Small intestine (tissue), 7 donors: ENCODE measurements around the gene STXBP5. TPM values are rescaled to one million over a fixed set of nuclear protein-coding genes. Genes with fewer than 3 reads are reported as not detected.

Experiments used
- DNase-seq, 2 donors: peaks; one replicate each; pipeline versions ENCODE4 v3.0.0 to v3.0.0-alpha.2; 2013
- FAIRE-seq: peaks from 2 replicates; lab custom pipeline; 2012; peaks lifted over from hg19 to GRCh38; lab: Jason Lieb, UNC
- H3K27ac ChIP-seq, 3 donors: one replicate each; pipeline ENCODE4 v1.5.1; 2013; ENCODE audit warnings: low read length in 2 of 3, mild to moderate bottlenecking in 2 of 3, control low read depth in 1 of 3, inconsistent platforms in 1 of 3, low read depth in 1 of 3, moderate library complexity in 1 of 3
- H3K27me3 ChIP-seq, 3 donors: one replicate each; pipeline ENCODE4 v1.6.1; 2013; ENCODE audit warnings: low read length in 3 of 3, inconsistent platforms in 1 of 3; ENCODE audit not compliant: control insufficient read depth in 3 of 3, insufficient read depth in 3 of 3
- H3K36me3 ChIP-seq, 3 donors: one replicate each; pipeline ENCODE4 v1.6.1; 2013; ENCODE audit warnings: low read length in 3 of 3, inconsistent platforms in 1 of 3, low read depth in 1 of 3, mild to moderate bottlenecking in 1 of 3, moderate library complexity in 1 of 3; ENCODE audit not compliant: control insufficient read depth in 3 of 3, insufficient read depth in 2 of 3
- H3K4me1 ChIP-seq, 3 donors: one replicate each; pipeline ENCODE4 v1.6.1; 2013; ENCODE audit warnings: low read length in 2 of 3, inconsistent platforms in 1 of 3, low read depth in 1 of 3, mild to moderate bottlenecking in 1 of 3, moderate library complexity in 1 of 3; ENCODE audit not compliant: control insufficient read depth in 3 of 3, insufficient read depth in 2 of 3
- H3K4me3 ChIP-seq, 3 donors: one replicate each; pipeline ENCODE4 v1.5.1; 2013; ENCODE audit warnings: low read length in 3 of 3, control low read depth in 1 of 3, inconsistent platforms in 1 of 3, low read depth in 1 of 3, mild to moderate bottlenecking in 1 of 3, moderate library complexity in 1 of 3
- H3K9me3 ChIP-seq, 2 donors: one replicate each; pipeline ENCODE4 v1.6.1; 2013; ENCODE audit warnings: low read depth in 1 of 2, low read length in 1 of 2; ENCODE audit not compliant: control insufficient read depth in 2 of 2, insufficient read depth in 1 of 2
- WGBS, 3 donors: extraction: QIAGEN DNeasy Blood & Tissue Kit; methylation state at CpG; one replicate each; pipeline ENCODE4 v1.1.7; 2013; 5-methylcytosine and 5-hydroxymethylcytosine counted together
- polyA plus RNA-seq, 4 donors: library from polyadenylated mRNA; stranded (reverse) in 3 of 4; unstranded in 1 of 4; fragments of 200-250 nt in 3 of 4; fragments of 120-200 nt in 1 of 4; gene quantifications; one replicate each; pipeline versions ENCODE4 v1.2.1 to v1.2.3, GENCODE V29; 2013
- donor health status: healthy with polysubstance abuse.
- donor health status: control.
- donor health status: control.
- donor health status: Bipolar disorder and iron deficiency.
- donor health status: healthy.

STXBP5 gene
- polyA plus RNA-seq, 4 donors, result 10.8 to 25.0 (median 16.6) TPM

GRCh38 chr6:147395158-147395557 lies 190.9 kb downstream of the STXBP5 start:
- no peaks in the 10 kb centered on the region for H3K4me1 ChIP-seq
- WGBS, 3 donors, result 73 to 96% (median 80%) methylated on average over 1 of the region's 1 CpG
- peak in 1 of 2 donors; percentile 4 for DNase-seq
- H3K9me3 ChIP-seq, result peaks cover 0 to 4% of the 10 kb centered on the region in 2 donors
- H3K4me3 ChIP-seq, result no peak overlapping the region
- no peaks in the 10 kb centered on the region for H3K36me3 ChIP-seq
- no peaks in the 10 kb centered on the region for H3K27me3 ChIP-seq
- no peak for FAIRE-seq
- H3K27ac ChIP-seq, result no peak overlapping the region

DNA sequence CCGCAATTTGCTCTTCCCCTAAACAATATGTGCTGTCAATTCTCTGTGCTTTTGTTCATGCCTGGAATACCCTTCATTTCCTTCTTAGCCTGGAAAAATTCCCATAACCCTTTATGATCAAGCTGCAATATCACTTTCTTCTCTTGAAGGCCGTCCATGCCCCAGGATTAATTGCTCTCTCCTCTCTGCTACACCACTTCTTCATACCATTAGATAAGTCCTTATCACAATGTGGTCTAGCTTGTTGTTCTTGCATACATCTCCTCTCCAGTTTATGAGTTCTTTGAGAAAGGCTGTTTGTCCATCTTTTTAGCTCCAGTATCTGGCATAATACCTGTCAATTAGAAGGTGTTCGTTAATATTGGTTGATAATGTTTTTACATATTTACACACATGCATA lies 193.1 kb downstream of the STXBP5 start:
- no peaks in the 10 kb centered on the region for H3K4me1 ChIP-seq
- H3K27ac ChIP-seq, result no peak overlapping the region
- FAIRE-seq (no peak), DNase-seq (no peak)
- WGBS, 3 donors, result 65 to 83% (median 79%) methylated on average over 3 of the region's 3 CpGs
- no peaks in the 10 kb centered on the region for H3K27me3 ChIP-seq
- no peaks in the 10 kb centered on the region for H3K36me3 ChIP-seq
- peaks cover 0 to 19% of the 10 kb centered on the region in 2 donors for H3K9me3 ChIP-seq
- H3K4me3 ChIP-seq, result no peak overlapping the region

DNA sequence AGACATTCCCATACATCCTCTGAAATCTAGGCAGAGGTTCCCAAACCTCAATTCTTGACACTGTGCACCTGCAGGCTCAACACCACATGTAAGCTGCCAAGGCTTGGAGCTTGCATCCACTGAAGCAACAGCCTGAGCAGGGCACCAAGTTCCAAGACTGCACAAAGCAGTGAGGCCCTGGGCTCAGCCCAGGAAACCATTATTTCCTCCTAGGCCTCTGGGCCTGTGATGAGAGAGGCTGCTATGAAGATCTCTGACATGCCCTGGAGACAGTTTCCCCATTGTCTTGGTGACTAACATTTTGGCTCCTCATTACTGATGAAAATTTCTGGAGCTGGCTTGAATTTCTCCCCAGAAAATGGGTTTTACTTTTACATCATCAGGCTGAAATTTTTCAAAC lies 196.8 kb downstream of the STXBP5 start:
- peaks cover 0 to 19% of the 10 kb centered on the region in 2 donors for H3K9me3 ChIP-seq
- no peaks in the 10 kb centered on the region for H3K27me3 ChIP-seq
- FAIRE-seq (no peak), DNase-seq (no peak)
- H3K4me1 ChIP-seq, result no peaks in the 10 kb centered on the region
- no peak overlapping the region for H3K27ac ChIP-seq
- H3K4me3 ChIP-seq, result no peak overlapping the region
- H3K36me3 ChIP-seq, result no peaks in the 10 kb centered on the region

- FAIRE-seq, result no peak
- 92 to 95% (median 94%) methylated on average over 5 of the region's 5 CpGs for WGBS, 3 donors
- Histone ChIP-seq H3K27ac (no peak overlapping the region), H3K36me3 (no peaks in the 10 kb centered on the region), H3K4me1 (no peaks in the 10 kb centered on the region), H3K27me3 (no peaks in the 10 kb centered on the region), H3K9me3 (peaks cover 0 to 19% of the 10 kb centered on the region in 2 donors), H3K4me3 (no peak overlapping the region)
- DNase-seq, result no peak
These were observed 197.6 kb downstream of the STXBP5 start for GRCh38 chr6:147401779-147402178.

DNA sequence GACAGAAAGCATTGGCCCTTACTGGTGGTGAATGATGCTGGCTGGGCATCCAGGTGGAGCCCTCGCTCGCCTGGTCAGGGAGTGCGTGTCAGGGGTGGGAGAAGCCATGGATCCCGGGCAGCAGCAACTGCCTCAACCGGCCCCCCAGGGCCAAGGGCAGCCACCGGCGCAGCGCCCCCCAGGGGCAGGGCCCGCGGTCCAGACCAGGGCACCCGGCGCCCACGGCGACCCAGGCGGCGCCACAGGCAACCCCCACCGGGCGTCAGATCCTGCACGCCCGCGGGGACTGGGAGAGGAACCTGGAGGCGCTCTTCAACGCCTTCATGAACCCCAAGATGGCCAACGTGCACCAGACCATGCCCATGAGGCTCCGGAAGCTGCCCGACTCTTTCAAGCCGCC lies 202.6 kb downstream of the STXBP5 start:
- H3K27ac ChIP-seq, result no peak overlapping the region
- WGBS, 3 donors, result 90 to 96% (median 95%) methylated on average over 15 to 27 of the region's 27 CpGs
- DNase-seq (no peak), FAIRE-seq (no peak)
- H3K27me3 ChIP-seq, result no peaks in the 10 kb centered on the region
- H3K4me3 ChIP-seq, result no peak overlapping the region
- no peaks in the 10 kb centered on the region for H3K36me3 ChIP-seq
- peaks cover 0 to 3% of the 10 kb centered on the region in 2 donors for H3K9me3 ChIP-seq
- no peaks in the 10 kb centered on the region for H3K4me1 ChIP-seq

- Histone ChIP-seq H3K27me3 (no peaks in the 10 kb centered on the region), H3K36me3 (no peaks in the 10 kb centered on the region), H3K4me3 (no peak overlapping the region), H3K4me1 (no peaks in the 10 kb centered on the region), H3K27ac (no peak overlapping the region), H3K9me3 (no peaks in the 10 kb centered on the region)
- FAIRE-seq, result no peak
- 74 to 87% (median 83%) methylated on average over 8 of the region's 8 CpGs for WGBS, 3 donors
- DNase-seq, result no peak
These were observed 203.4 kb downstream of the STXBP5 start for GRCh38 chr6:147407571-147407970.

GRCh38 chr6:147416622-147417021 lies 212.4 kb downstream of the STXBP5 start:
- FAIRE-seq (no peak), DNase-seq (no peak)
- no peaks in the 10 kb centered on the region for H3K36me3 ChIP-seq
- no peak overlapping the region for H3K4me3 ChIP-seq
- no peaks in the 10 kb centered on the region for H3K9me3 ChIP-seq
- H3K4me1 ChIP-seq, result no peaks in the 10 kb centered on the region
- H3K27me3 ChIP-seq, result no peaks in the 10 kb centered on the region
- no peak overlapping the region for H3K27ac ChIP-seq
- WGBS, 3 donors, result 87 to 93% (median 88%) methylated on average over 4 of the region's 4 CpGs

GRCh38 chr6:147417954-147418353 lies 213.7 kb downstream of the STXBP5 start:
- WGBS, 3 donors, result 75 to 90% (median 86%) methylated on average over 7 of the region's 7 CpGs
- no peaks in the 10 kb centered on the region for H3K4me1 ChIP-seq
- FAIRE-seq (no peak), DNase-seq (no peak)
- peaks cover 0 to 4% of the 10 kb centered on the region in 2 donors for H3K9me3 ChIP-seq
- H3K36me3 ChIP-seq, result no peaks in the 10 kb centered on the region
- no peak overlapping the region for H3K4me3 ChIP-seq
- H3K27ac ChIP-seq, result no peak overlapping the region
- H3K27me3 ChIP-seq, result no peaks in the 10 kb centered on the region

DNA sequence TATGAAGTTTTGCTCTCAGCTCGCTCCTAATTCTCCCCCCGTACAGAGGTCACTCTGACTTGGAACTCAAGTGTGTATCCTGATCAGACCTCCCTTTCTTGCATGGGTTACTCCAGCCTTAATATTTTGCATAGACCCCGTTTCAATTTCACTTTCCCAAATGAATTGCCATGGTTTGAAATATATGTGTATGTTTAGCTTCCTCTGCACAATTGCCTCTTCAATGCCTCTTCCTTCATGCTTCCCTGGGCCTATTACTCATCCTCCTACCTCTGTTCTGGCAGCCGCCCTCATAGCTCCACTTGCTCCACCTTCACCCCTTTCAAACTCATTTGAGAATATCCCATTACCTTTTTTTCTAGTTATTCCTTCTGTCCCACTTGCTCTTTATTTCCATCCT lies 214.3 kb downstream of the STXBP5 start:
- 60 to 66% (median 64%) methylated on average over 4 of the region's 4 CpGs for WGBS, 3 donors
- H3K4me3 ChIP-seq, result no peak overlapping the region
- FAIRE-seq, result no peak
- H3K36me3 ChIP-seq, result no peaks in the 10 kb centered on the region
- no peaks in the 10 kb centered on the region for H3K4me1 ChIP-seq
- H3K9me3 ChIP-seq, result peaks cover 0 to 8% of the 10 kb centered on the region in 2 donors
- H3K27me3 ChIP-seq, result no peaks in the 10 kb centered on the region
- no peak for DNase-seq
- H3K27ac ChIP-seq, result no peak overlapping the region
